Muscle of leg (tissue), 11 donors: ENCODE results near the gene CFAP44. TPM values are rescaled to one million over a fixed set of nuclear protein-coding genes. Genes with fewer than 3 reads are reported as not detected.

Source experiments
- DNase-seq: peaks from one replicate; pipeline ENCODE4 v3.0.0; 2013
- H3K27ac ChIP-seq: one replicate; pipeline ENCODE4 v1.5.1; 2013; ENCODE audit warnings: mild to moderate bottlenecking, low read length, control low read depth
- H3K27me3 ChIP-seq: one replicate; pipeline ENCODE4 v1.6.1; 2013; ENCODE audit warnings: low read length; ENCODE audit not compliant: control insufficient read depth, insufficient read depth
- H3K36me3 ChIP-seq: one replicate; pipeline ENCODE4 v1.6.1; 2013; ENCODE audit warnings: low read length; ENCODE audit not compliant: control insufficient read depth, insufficient read depth
- H3K4me1 ChIP-seq: one replicate; pipeline ENCODE4 v1.6.1; 2013; ENCODE audit warnings: low read length; ENCODE audit not compliant: control insufficient read depth, insufficient read depth
- H3K4me3 ChIP-seq: one replicate; pipeline ENCODE4 v1.5.1; 2013; ENCODE audit warnings: low read length, control low read depth
- H3K9me3 ChIP-seq: replicated peaks from 2 replicates; pipeline ENCODE4 v1.6.1; 2013; ENCODE audit warnings: low read depth, low read length; ENCODE audit not compliant: control insufficient read depth
- WGBS: methylation state at CpG from one replicate; pipeline ENCODE4 v1.1.5; 2013; ENCODE audit warnings: missing lambda C conversion rate; ENCODE audit not compliant: insufficient coverage; 5-methylcytosine and 5-hydroxymethylcytosine counted together
- polyA plus RNA-seq, 8 donors: library from polyadenylated mRNA; unstranded; fragments of 120-200 nt; gene quantifications; one replicate each; pipeline versions ENCODE4 v1.2.1 to v1.2.3, GENCODE V29; 2013; ENCODE audit warnings: inconsistent platforms in 1 of 8, low replicate concordance in 1 of 8; ENCODE audit not compliant: insufficient read length in 8 of 8, insufficient read depth in 1 of 8
- total RNA-seq: library from RNA; stranded (reverse); fragments of 120-200 nt; gene quantifications from one replicate; pipeline ENCODE4 v1.2.4, GENCODE V29; 2013

The CFAP44 gene
- total and polyA plus RNA-seq, 9 donors = 4.2 to 8.0 (median 5.5) TPM

GRCh38 chr3:113438224-113438623 is 3.1 kb downstream of the CFAP44 start:
- Histone ChIP-seq H3K4me3 (no peak overlapping the region), H3K4me1 (peaks cover 4% of the 10 kb centered on the region), H3K27me3 (no peaks in the 10 kb centered on the region), H3K36me3 (no peaks in the 10 kb centered on the region), H3K9me3 (no peaks in the 10 kb centered on the region), H3K27ac (no peak overlapping the region)
- DNase-seq = no peak

- Histone ChIP-seq H3K4me1 (peaks cover 4% of the 10 kb centered on the region), H3K27ac (no peak overlapping the region), H3K36me3 (no peaks in the 10 kb centered on the region), H3K27me3 (no peaks in the 10 kb centered on the region), H3K4me3 (no peak overlapping the region), H3K9me3 (no peaks in the 10 kb centered on the region)
- no peak for DNase-seq
- WGBS = no CpG with 5 or more reads among the region's 3 CpGs
Measured at GRCh38 chr3:113437411-113437810, 3.9 kb downstream of the CFAP44 start.

- H3K27ac ChIP-seq = no peak overlapping the region
- DNase-seq = no peak
- peaks cover 4% of the 10 kb centered on the region for H3K4me1 ChIP-seq
- no peaks in the 10 kb centered on the region for H3K36me3 ChIP-seq
- no peaks in the 10 kb centered on the region for H3K9me3 ChIP-seq
- no peaks in the 10 kb centered on the region for H3K27me3 ChIP-seq
- WGBS = 67% methylated on average over 1 of the region's 1 CpG
- no peak overlapping the region for H3K4me3 ChIP-seq
Measured at GRCh38 chr3:113436809-113437208, 4.5 kb downstream of the CFAP44 start.

GRCh38 chr3:113431811-113432210 is 9.5 kb downstream of the CFAP44 start:
- Histone ChIP-seq H3K9me3 (no peaks in the 10 kb centered on the region), H3K4me3 (no peak overlapping the region), H3K27ac (no peak overlapping the region), H3K4me1 (no peaks in the 10 kb centered on the region), H3K36me3 (no peaks in the 10 kb centered on the region), H3K27me3 (no peaks in the 10 kb centered on the region)
- no peak for DNase-seq
- no CpG with 5 or more reads among the region's 2 CpGs for WGBS

- Histone ChIP-seq H3K36me3 (no peaks in the 10 kb centered on the region), H3K27ac (no peak overlapping the region), H3K9me3 (no peaks in the 10 kb centered on the region), H3K4me3 (no peak overlapping the region), H3K4me1 (no peaks in the 10 kb centered on the region), H3K27me3 (no peaks in the 10 kb centered on the region)
- no peak for DNase-seq
- WGBS = no CpG with 5 or more reads among the region's 1 CpG
Measured at GRCh38 chr3:113428581-113428980, 12.7 kb downstream of the CFAP44 start.

- no peaks in the 10 kb centered on the region for H3K4me1 ChIP-seq
- WGBS = 4% methylated on average over 3 of the region's 4 CpGs
- no peak overlapping the region for H3K27ac ChIP-seq
- no peaks in the 10 kb centered on the region for H3K9me3 ChIP-seq
- DNase-seq = no peak
- no peaks in the 10 kb centered on the region for H3K36me3 ChIP-seq
- H3K4me3 ChIP-seq = no peak overlapping the region
- H3K27me3 ChIP-seq = no peaks in the 10 kb centered on the region
Measured at GRCh38 chr3:113423699-113424098, 17.6 kb downstream of the CFAP44 start.

GRCh38 chr3:113421082-113421481 is 20.2 kb downstream of the CFAP44 start:
- no CpG with 5 or more reads among the region's 3 CpGs for WGBS
- Histone ChIP-seq H3K4me1 (no peaks in the 10 kb centered on the region), H3K27ac (no peak overlapping the region), H3K4me3 (no peak overlapping the region), H3K27me3 (no peaks in the 10 kb centered on the region), H3K9me3 (no peaks in the 10 kb centered on the region), H3K36me3 (no peaks in the 10 kb centered on the region)
- DNase-seq = no peak

GRCh38 chr3:113409676-113410075 is 31.6 kb downstream of the CFAP44 start:
- no peaks in the 10 kb centered on the region for H3K4me1 ChIP-seq
- 100% methylated on average over 3 of the region's 5 CpGs for WGBS
- no peak overlapping the region for H3K27ac ChIP-seq
- no peaks in the 10 kb centered on the region for H3K27me3 ChIP-seq
- no peak for DNase-seq
- no peaks in the 10 kb centered on the region for H3K36me3 ChIP-seq
- peaks cover 6% of the 10 kb centered on the region for H3K9me3 ChIP-seq
- no peak overlapping the region for H3K4me3 ChIP-seq

GRCh38 chr3:113405180-113405579 is 36.1 kb downstream of the CFAP44 start:
- H3K9me3 ChIP-seq = no peaks in the 10 kb centered on the region
- H3K27me3 ChIP-seq = no peaks in the 10 kb centered on the region
- no peak overlapping the region for H3K27ac ChIP-seq
- DNase-seq = peak; percentile 11
- 60% methylated on average over 1 of the region's 1 CpG for WGBS
- peaks cover 6% of the 10 kb centered on the region for H3K36me3 ChIP-seq
- H3K4me3 ChIP-seq = no peak overlapping the region
- no peaks in the 10 kb centered on the region for H3K4me1 ChIP-seq

GRCh38 chr3:113404637-113405036 is 36.7 kb downstream of the CFAP44 start:
- Histone ChIP-seq H3K36me3 (peaks cover 6% of the 10 kb centered on the region), H3K9me3 (no peaks in the 10 kb centered on the region), H3K27me3 (no peaks in the 10 kb centered on the region), H3K4me3 (no peak overlapping the region), H3K4me1 (no peaks in the 10 kb centered on the region), H3K27ac (no peak overlapping the region)
- WGBS = 100% methylated on average over 1 of the region's 1 CpG
- DNase-seq = peak; percentile 15
